ENCODE results near the gene TEX2. TPM values are rescaled to one million over a fixed set of nuclear protein-coding genes. Genes with fewer than 3 reads are reported as not detected.

The TEX2 gene
- total and polyA plus RNA-seq, 7 donors = 4.6 to 50.7 (median 39.3) TPM

- Histone ChIP-seq H3K9me3 (no peaks in the 10 kb centered on the region), H3K4me1 (peaks cover 0 to 42% (median 9%) of the 10 kb centered on the region in 4 donors), H3K27me3 (no peaks in the 10 kb centered on the region), H3K27ac (no peak overlapping the region), H3K36me3 (no peaks in the 10 kb centered on the region), H3K4me3 (no peak overlapping the region)
- intact Hi-C loops (cut with DNase I) = no loop called here
- DNase-seq = no peak
- WGBS, 2 donors = 67 to 71% methylated on average over 4 of the region's 4 CpGs
- TF ChIP-seq POLR2AphosphoS5 (IDR thresholded peaks at IDR 0.05) (no peak), POLR2A (IDR thresholded peaks at IDR 0.05) (no peak), EP300 (IDR thresholded peaks at IDR 0.05) (no peak), CTCF (IDR thresholded peaks at IDR 0.05) (no peak)
These were observed 59.4 kb downstream of the TEX2 start for GRCh38 chr17:64203630-64204029.

GRCh38 chr17:64202683-64203344 lies 60.2 kb downstream of the TEX2 start:
- peaks cover 0 to 42% (median 9%) of the 10 kb centered on the region in 4 donors for H3K4me1 ChIP-seq
- DNase-seq = no peak
- 53 to 72% methylated on average over 5 of the region's 5 CpGs for WGBS, 2 donors
- TF ChIP-seq POLR2AphosphoS5 (IDR thresholded peaks at IDR 0.05) (no peak), POLR2A (IDR thresholded peaks at IDR 0.05) (no peak), EP300 (IDR thresholded peaks at IDR 0.05) (no peak), CTCF (IDR thresholded peaks at IDR 0.05) (no peak)
- intact Hi-C loops (cut with DNase I) = no loop called here
- H3K27ac ChIP-seq = no peak overlapping the region
- no peaks in the 10 kb centered on the region for H3K36me3 ChIP-seq
- H3K9me3 ChIP-seq = no peaks in the 10 kb centered on the region
- H3K27me3 ChIP-seq = no peaks in the 10 kb centered on the region
- no peak overlapping the region for H3K4me3 ChIP-seq

GRCh38 chr17:64200080-64201032 lies 62.7 kb downstream of the TEX2 start:
- Histone ChIP-seq H3K27ac (no peak overlapping the region), H3K36me3 (no peaks in the 10 kb centered on the region), H3K9me3 (no peaks in the 10 kb centered on the region), H3K4me1 (peaks cover 0 to 26% (median 2%) of the 10 kb centered on the region in 4 donors), H3K27me3 (no peaks in the 10 kb centered on the region), H3K4me3 (no peak overlapping the region)
- 34 to 67% methylated on average over 3 of the region's 3 CpGs for WGBS, 2 donors
- TF ChIP-seq POLR2A (IDR thresholded peaks at IDR 0.05) (no peak), EP300 (IDR thresholded peaks at IDR 0.05) (no peak), CTCF (IDR thresholded peaks at IDR 0.05) (no peak), POLR2AphosphoS5 (IDR thresholded peaks at IDR 0.05) (no peak)
- DNase-seq = no peak
- intact Hi-C loops (cut with DNase I) = no loop called here

GRCh38 chr17:64198331-64199090 lies 64.5 kb downstream of the TEX2 start:
- no peak overlapping the region for H3K4me3 ChIP-seq
- no peaks in the 10 kb centered on the region for H3K27me3 ChIP-seq
- peaks cover 0 to 23% (median 2%) of the 10 kb centered on the region in 4 donors for H3K4me1 ChIP-seq
- H3K9me3 ChIP-seq = no peaks in the 10 kb centered on the region
- H3K27ac ChIP-seq = no peak overlapping the region
- WGBS, 2 donors = 91 to 92% methylated on average over 5 of the region's 5 CpGs
- TF ChIP-seq POLR2AphosphoS5 (IDR thresholded peaks at IDR 0.05) (no peak), CTCF (IDR thresholded peaks at IDR 0.05) (no peak), POLR2A (IDR thresholded peaks at IDR 0.05) (no peak), EP300 (IDR thresholded peaks at IDR 0.05) (no peak)
- H3K36me3 ChIP-seq = peaks cover 0 to 4% (median 0%) of the 10 kb centered on the region in 4 donors
- DNase-seq = no peak
- intact Hi-C loops (cut with DNase I) = no loop called here

All from sigmoid colon (tissue), 7 donors.